Measurements from ENCODE around the gene SERINC3. TPM values are rescaled to one million over a fixed set of nuclear protein-coding genes. Genes with fewer than 3 reads are reported as not detected.
A peak's percentile ranks its signal among the peaks of the same experiment; 100 is the strongest.

SERINC3 gene
- total RNA-seq, 2 donors from 2014 or later = 75.6 to 91.3 TPM

DNA sequence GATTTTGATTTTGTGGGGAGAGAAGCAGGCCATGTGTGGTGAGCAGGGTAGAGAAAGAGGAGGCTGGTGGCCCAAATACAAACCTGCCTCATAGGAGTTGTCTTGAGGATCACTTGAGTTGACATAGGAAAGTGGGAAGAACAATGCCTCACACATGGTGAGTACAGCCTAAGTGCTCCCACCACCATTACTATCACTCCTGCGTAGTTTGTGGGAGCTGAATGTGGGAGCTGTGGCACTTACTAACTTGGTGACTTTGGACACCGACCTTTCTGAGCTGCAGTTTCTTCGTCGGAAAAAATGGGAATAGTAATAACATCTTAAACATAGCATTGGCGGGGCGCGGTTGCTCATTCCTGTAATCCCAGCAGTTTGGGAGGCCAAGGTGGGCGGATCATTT is 25.5 kb upstream of the SERINC3 start:
- WGBS, 2 experiments (ENCODE audit: insufficient coverage in 1 of 2, insufficient read length in 1 of 2) = 94 to 96% methylated on average over 8 of the region's 8 CpGs
- no peak overlapping the region for H3K27ac ChIP-seq (ENCODE audit: low read depth, low read length)

DNA sequence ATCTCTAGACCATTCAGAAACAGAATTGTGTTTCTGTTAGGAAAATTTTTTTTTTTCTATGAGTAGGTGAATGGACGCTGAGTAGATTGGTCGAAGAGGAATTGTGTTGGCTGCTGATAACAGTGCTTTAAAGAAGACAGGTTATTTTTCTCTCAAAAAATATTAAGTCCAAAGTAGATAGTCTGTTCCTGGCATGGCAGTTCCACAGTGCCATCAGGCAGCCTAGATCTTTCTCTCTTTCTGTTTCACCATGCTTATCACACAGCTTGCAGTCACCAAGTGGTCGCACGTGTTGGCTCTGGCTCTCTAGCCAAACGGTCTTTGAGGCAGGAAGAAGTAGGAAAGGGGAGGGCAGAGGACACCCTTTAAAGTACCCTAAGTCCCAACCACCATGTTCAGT is 22.4 kb upstream of the SERINC3 start:
- H3K9me3 Mint-ChIP-seq = no peaks in the 10 kb centered on the region
- H3K36me3 ChIP-seq (ENCODE audit: control insufficient read depth, insufficient read depth, low read length) = no peaks in the 10 kb centered on the region
- 88 to 100% methylated on average over 2 to 5 of the region's 5 CpGs for WGBS, 2 experiments (ENCODE audit: insufficient coverage in 1 of 2, insufficient read length in 1 of 2)
- TF ChIP-seq, protein P1, sequence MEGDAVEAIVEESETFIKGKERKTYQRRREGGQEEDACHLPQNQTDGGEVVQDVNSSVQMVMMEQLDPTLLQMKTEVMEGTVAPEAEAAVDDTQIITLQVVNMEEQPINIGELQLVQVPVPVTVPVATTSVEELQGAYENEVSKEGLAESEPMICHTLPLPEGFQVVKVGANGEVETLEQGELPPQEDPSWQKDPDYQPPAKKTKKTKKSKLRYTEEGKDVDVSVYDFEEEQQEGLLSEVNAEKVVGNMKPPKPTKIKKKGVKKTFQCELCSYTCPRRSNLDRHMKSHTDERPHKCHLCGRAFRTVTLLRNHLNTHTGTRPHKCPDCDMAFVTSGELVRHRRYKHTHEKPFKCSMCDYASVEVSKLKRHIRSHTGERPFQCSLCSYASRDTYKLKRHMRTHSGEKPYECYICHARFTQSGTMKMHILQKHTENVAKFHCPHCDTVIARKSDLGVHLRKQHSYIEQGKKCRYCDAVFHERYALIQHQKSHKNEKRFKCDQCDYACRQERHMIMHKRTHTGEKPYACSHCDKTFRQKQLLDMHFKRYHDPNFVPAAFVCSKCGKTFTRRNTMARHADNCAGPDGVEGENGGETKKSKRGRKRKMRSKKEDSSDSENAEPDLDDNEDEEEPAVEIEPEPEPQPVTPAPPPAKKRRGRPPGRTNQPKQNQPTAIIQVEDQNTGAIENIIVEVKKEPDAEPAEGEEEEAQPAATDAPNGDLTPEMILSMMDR (conservative IDR thresholded peaks at IDR 0.05) = no peak
- no peak for DNase-seq
- no peak overlapping the region for H3K27ac ChIP-seq (ENCODE audit: low read depth, low read length)
- H3K27me3 ChIP-seq (ENCODE audit: control insufficient read depth, insufficient read depth, low read length, poor library complexity, severe bottlenecking) = no peaks in the 10 kb centered on the region
- H3K4me1 Mint-ChIP-seq = peaks cover 16% of the 10 kb centered on the region
- no peak overlapping the region for H3K9ac ChIP-seq (ENCODE audit: extremely low read depth, low read length, poor library complexity, severe bottlenecking)
- no peaks in the 10 kb centered on the region for H3K9me3 ChIP-seq (ENCODE audit: control insufficient read depth, low read length)
- H3K4me1 ChIP-seq (ENCODE audit: control insufficient read depth, insufficient read depth, low read length) = no peaks in the 10 kb centered on the region
- H3K4me3 Mint-ChIP-seq = no peak overlapping the region
- no peaks in the 10 kb centered on the region for H3K27me3 Mint-ChIP-seq (ENCODE audit: insufficient read depth)
- H3K4me3 ChIP-seq (ENCODE audit: low read length) = no peak overlapping the region
- peak overlapping the region; percentile 61 for H3K27ac Mint-ChIP-seq
- H3K36me3 Mint-ChIP-seq (ENCODE audit: low read depth) = no peaks in the 10 kb centered on the region

More for the DNA sequence above, 25.5 kb upstream of the SERINC3 start:
- H3K9ac ChIP-seq (ENCODE audit: extremely low read depth, low read length, poor library complexity, severe bottlenecking) = no peak overlapping the region
- H3K36me3 ChIP-seq (ENCODE audit: control insufficient read depth, insufficient read depth, low read length) = no peaks in the 10 kb centered on the region
- Mint-ChIP-seq H3K4me3 (no peak overlapping the region), H3K27ac (no peak overlapping the region), H3K36me3 (ENCODE audit: low read depth) (no peaks in the 10 kb centered on the region), H3K9me3 (no peaks in the 10 kb centered on the region), H3K27me3 (ENCODE audit: insufficient read depth) (no peaks in the 10 kb centered on the region), H3K4me1 (peaks cover 12% of the 10 kb centered on the region)
- no peak for DNase-seq
- peaks cover 4% of the 10 kb centered on the region for H3K4me1 ChIP-seq (ENCODE audit: control insufficient read depth, insufficient read depth, low read length)
- no peaks in the 10 kb centered on the region for H3K27me3 ChIP-seq (ENCODE audit: control insufficient read depth, insufficient read depth, low read length, poor library complexity, severe bottlenecking)
- no peak overlapping the region for H3K4me3 ChIP-seq (ENCODE audit: low read length)
- TF ChIP-seq, protein P1 (conservative IDR thresholded peaks at IDR 0.05) = no peak
- H3K9me3 ChIP-seq (ENCODE audit: control insufficient read depth, low read length) = no peaks in the 10 kb centered on the region

DNA sequence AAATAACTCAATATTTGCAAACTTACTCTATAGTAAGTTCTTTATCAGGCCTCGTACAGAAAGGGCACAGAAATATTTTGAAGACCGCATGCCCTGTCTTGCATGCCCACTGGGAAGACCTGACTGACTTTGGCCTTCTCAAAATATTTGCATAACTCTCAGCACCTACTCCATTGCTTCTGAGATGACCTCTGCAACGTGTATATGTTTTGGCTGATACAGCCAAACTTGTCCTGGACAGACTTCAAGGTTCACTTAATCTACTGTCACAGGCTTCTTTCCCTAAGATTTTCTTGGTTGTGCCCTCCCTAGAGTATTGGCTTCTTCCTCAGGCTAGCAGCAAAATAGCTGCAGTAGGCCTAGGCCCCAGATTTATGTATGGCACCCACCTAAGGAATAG is 21.5 kb upstream of the SERINC3 start:
- Mint-ChIP-seq H3K4me3 (no peak overlapping the region), H3K4me1 (peaks cover 14% of the 10 kb centered on the region), H3K9me3 (no peaks in the 10 kb centered on the region), H3K27me3 (ENCODE audit: insufficient read depth) (no peaks in the 10 kb centered on the region), H3K36me3 (ENCODE audit: low read depth) (no peaks in the 10 kb centered on the region), H3K27ac (peak overlapping the region; percentile 14)
- no peaks in the 10 kb centered on the region for H3K4me1 ChIP-seq (ENCODE audit: control insufficient read depth, insufficient read depth, low read length)
- no peaks in the 10 kb centered on the region for H3K9me3 ChIP-seq (ENCODE audit: control insufficient read depth, low read length)
- TF ChIP-seq, protein P1 (conservative IDR thresholded peaks at IDR 0.05) = no peak
- H3K27ac ChIP-seq (ENCODE audit: low read depth, low read length) = no peak overlapping the region
- 93 to 95% methylated on average over 3 of the region's 3 CpGs for WGBS, 2 experiments (ENCODE audit: insufficient coverage in 1 of 2, insufficient read length in 1 of 2)
- H3K36me3 ChIP-seq (ENCODE audit: control insufficient read depth, insufficient read depth, low read length) = no peaks in the 10 kb centered on the region
- no peaks in the 10 kb centered on the region for H3K27me3 ChIP-seq (ENCODE audit: control insufficient read depth, insufficient read depth, low read length, poor library complexity, severe bottlenecking)
- DNase-seq = no peak
- H3K9ac ChIP-seq (ENCODE audit: extremely low read depth, low read length, poor library complexity, severe bottlenecking) = no peak overlapping the region
- no peak overlapping the region for H3K4me3 ChIP-seq (ENCODE audit: low read length)
